NCI-H524 (cell line): ENCODE data around the gene CLEC11A.
"Not testable (repeated sequence)": the region's sequence is repeated elsewhere in the genome, so short reads cannot be mapped to it uniquely, and the experiment has no call there.

Source experiments
- DNase-seq, 2 experiments: peaks; one replicate each; lab custom pipeline; 2025; lab: John Stamatoyannopoulos, UW

Gene CLEC11A

GRCh38 chr19:50761501-50761900, 38.3 kb downstream of the CLEC11A start:
- not testable (repeated sequence) for DNase-seq

GRCh38 chr19:50763521-50763920, 40.4 kb downstream of the CLEC11A start:
- DNase-seq: not testable (repeated sequence)

GRCh38 chr19:50764409-50764808, 41.2 kb downstream of the CLEC11A start:
- DNase-seq: no peak

GRCh38 chr19:50766746-50767145, 43.6 kb downstream of the CLEC11A start:
- not testable (repeated sequence) for DNase-seq

GRCh38 chr19:50767263-50767662, 44.1 kb downstream of the CLEC11A start:
- DNase-seq: not testable (repeated sequence)

- DNase-seq: no peak
These were observed 45.1 kb downstream of the CLEC11A start for GRCh38 chr19:50768277-50768676.

- DNase-seq: not testable (repeated sequence)
These were observed 47.0 kb downstream of the CLEC11A start, which contains the start of gene GPR32 for GRCh38 chr19:50770164-50770563. GPR32 (plus strand) TSS chr19:50770464; CDS start chr19:50770601, 137 bp downstream.

GRCh38 chr19:50770888-50771287, 47.7 kb downstream of the CLEC11A start:
- DNase-seq: no peak

- peak in 1 of 2 experiments; percentile 15 for DNase-seq
These were observed 49.3 kb downstream of the CLEC11A start for GRCh38 chr19:50772476-50772875.

- not testable (repeated sequence) for DNase-seq
These were observed 49.7 kb downstream of the CLEC11A start for GRCh38 chr19:50772912-50773311.

GRCh38 chr19:50773454-50773853, 50.3 kb downstream of the CLEC11A start:
- DNase-seq: not testable (repeated sequence)
